DOHH2 (cell line): Measurements from ENCODE around the gene ANKRD22.

ENCODE experiments used
- CTCF ChIP-seq: fragments of 200-600 bp; sonication (generic); IDR thresholded peaks from one replicate; pipeline ENCODE4 v1.5.1; 2014; ENCODE audit warnings: antibody characterized with exemption, mild to moderate bottlenecking, low read depth, low read length; ENCODE audit not compliant: poor library complexity, severe bottlenecking
- EZH2phosphoT487 ChIP-seq: fragments of 200-600 bp; sonication (generic); IDR thresholded peaks from 2 replicates; pipeline ENCODE4 v1.6.1; 2017; ENCODE audit warnings: borderline replicate concordance, mild to moderate bottlenecking, antibody characterized with exemption, low read length, moderate library complexity, mixed read lengths

- TF ChIP-seq CTCF = no peak
- no peak for TF ChIP-seq EZH2phosphoT487
Observed at GRCh38 chr10:88896994-88897853, 45.6 kb upstream of the ANKRD22 start.
